Measurements from ENCODE around the gene TFEC. TPM values are rescaled to one million over a fixed set of nuclear protein-coding genes. Genes with fewer than 3 reads are reported as not detected.

TFEC gene
- total RNA-seq, 1 donor from 2014 or later: 1.3 TPM

DNA sequence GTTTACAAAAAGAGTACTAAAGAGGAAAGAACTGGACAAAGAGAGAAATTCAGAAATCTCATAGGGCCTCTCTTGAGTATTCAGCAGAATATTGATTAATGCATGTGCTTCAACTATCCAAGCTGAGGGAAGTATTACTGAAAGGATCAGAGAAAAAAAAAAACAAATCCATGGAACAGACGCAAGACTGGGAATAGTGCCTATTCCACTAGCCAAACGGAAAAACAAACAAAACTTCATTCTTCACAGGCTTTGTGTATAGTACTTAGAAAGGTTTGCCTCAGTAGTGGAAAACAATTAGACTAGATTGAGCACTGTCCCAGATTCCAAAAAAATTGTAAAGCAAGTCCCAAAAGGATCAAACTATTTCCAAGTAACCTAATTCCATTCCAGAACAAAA, 106.2 kb downstream of the TFEC start:
- intact Hi-C loops (cut with DNase I): no loop called here
- H3K9me3 ChIP-seq: no peaks in the 10 kb centered on the region
- H3K36me3 ChIP-seq: no peaks in the 10 kb centered on the region
- no peak overlapping the region for H3K27ac ChIP-seq
- no peaks in the 10 kb centered on the region for H3K27me3 ChIP-seq
- no peak for DNase-seq (ENCODE audit: low spot score in 2 of 2)
- H3K4me1 ChIP-seq: peaks cover 0 to 2% of the 10 kb centered on the region in 2 donors
- no peak overlapping the region for H3K4me3 ChIP-seq
- TF ChIP-seq, protein P1, sequence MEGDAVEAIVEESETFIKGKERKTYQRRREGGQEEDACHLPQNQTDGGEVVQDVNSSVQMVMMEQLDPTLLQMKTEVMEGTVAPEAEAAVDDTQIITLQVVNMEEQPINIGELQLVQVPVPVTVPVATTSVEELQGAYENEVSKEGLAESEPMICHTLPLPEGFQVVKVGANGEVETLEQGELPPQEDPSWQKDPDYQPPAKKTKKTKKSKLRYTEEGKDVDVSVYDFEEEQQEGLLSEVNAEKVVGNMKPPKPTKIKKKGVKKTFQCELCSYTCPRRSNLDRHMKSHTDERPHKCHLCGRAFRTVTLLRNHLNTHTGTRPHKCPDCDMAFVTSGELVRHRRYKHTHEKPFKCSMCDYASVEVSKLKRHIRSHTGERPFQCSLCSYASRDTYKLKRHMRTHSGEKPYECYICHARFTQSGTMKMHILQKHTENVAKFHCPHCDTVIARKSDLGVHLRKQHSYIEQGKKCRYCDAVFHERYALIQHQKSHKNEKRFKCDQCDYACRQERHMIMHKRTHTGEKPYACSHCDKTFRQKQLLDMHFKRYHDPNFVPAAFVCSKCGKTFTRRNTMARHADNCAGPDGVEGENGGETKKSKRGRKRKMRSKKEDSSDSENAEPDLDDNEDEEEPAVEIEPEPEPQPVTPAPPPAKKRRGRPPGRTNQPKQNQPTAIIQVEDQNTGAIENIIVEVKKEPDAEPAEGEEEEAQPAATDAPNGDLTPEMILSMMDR (IDR thresholded peaks at IDR 0.05): no peak

DNA sequence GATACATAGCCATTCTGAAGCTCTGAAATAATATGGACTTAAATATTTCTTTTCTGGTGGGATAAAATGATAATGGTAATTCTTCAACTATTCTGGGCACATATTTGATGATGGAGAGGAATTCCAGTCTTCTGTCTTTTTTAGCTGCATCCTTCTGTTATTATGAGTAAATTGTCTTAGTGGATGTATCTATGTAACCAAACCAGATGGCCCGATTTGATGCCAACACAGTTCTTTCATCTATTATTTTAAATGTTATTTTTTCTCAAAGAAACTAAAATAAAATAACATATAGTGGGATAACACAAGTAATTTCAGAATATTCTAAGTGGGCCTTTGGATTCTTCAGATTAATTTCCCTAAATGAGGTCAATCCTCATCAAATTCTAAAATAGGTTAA, 110.2 kb downstream of the TFEC start:
- TF ChIP-seq, protein P1 (IDR thresholded peaks at IDR 0.05): no peak
- Histone ChIP-seq H3K9me3 (no peaks in the 10 kb centered on the region), H3K27me3 (no peaks in the 10 kb centered on the region), H3K4me3 (no peak overlapping the region), H3K27ac (no peak overlapping the region), H3K4me1 (peaks cover 0 to 2% of the 10 kb centered on the region in 2 donors), H3K36me3 (no peaks in the 10 kb centered on the region)
- intact Hi-C loops (cut with DNase I): no loop called here
- no peak for DNase-seq (ENCODE audit: low spot score in 2 of 2)

DNA sequence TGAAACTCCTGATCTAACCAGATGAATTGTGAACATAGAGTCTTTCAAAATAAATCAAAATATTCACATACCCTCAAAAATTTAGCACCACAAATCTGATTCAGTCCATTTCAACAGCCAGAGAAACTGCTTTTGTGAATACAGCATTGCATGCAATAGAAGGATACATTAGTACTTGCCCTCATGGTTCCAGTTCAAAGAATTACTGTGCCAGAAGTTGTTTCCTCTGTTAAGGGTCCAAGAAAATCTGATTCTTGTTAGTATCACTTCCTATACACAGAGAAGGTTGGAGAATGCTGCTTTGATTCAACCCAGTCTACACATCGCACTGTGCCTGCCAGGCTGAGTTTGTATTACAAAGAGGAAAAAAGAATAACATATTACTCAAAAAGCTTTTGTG, 115.6 kb downstream of the TFEC start:
- Histone ChIP-seq H3K27me3 (no peaks in the 10 kb centered on the region), H3K4me3 (no peak overlapping the region), H3K4me1 (no peaks in the 10 kb centered on the region), H3K27ac (no peak overlapping the region), H3K36me3 (no peaks in the 10 kb centered on the region), H3K9me3 (no peaks in the 10 kb centered on the region)
- intact Hi-C loops (cut with DNase I): no loop called here
- no peak for DNase-seq (ENCODE audit: low spot score in 2 of 2)
- TF ChIP-seq, protein P1 (IDR thresholded peaks at IDR 0.05): no peak

DNA sequence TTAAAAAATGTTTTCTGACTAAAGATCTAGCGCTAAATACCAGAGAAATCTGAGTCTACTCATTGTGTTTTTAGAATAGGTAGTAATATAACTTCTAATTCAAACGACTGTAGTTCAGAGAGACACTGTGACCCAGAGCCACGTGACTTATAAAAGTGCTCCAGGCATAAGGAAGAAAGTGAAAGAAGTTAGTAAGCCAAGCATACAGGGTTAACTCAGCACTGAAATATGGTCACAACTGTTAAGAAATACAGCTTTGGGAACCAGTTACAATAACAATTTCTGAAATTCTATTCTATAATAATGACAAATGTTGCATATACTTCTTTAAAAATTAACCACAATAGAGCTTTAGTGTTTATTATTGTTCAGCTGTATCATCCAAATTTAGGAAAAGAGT, 119.1 kb downstream of the TFEC start:
- H3K9me3 ChIP-seq: no peaks in the 10 kb centered on the region
- TF ChIP-seq, protein P1 (IDR thresholded peaks at IDR 0.05): no peak
- H3K4me1 ChIP-seq: no peaks in the 10 kb centered on the region
- H3K36me3 ChIP-seq: no peaks in the 10 kb centered on the region
- no peak overlapping the region for H3K4me3 ChIP-seq
- no peak for DNase-seq (ENCODE audit: low spot score in 2 of 2)
- no peaks in the 10 kb centered on the region for H3K27me3 ChIP-seq
- no peak overlapping the region for H3K27ac ChIP-seq
- intact Hi-C loops (cut with DNase I): no loop called here

DNA sequence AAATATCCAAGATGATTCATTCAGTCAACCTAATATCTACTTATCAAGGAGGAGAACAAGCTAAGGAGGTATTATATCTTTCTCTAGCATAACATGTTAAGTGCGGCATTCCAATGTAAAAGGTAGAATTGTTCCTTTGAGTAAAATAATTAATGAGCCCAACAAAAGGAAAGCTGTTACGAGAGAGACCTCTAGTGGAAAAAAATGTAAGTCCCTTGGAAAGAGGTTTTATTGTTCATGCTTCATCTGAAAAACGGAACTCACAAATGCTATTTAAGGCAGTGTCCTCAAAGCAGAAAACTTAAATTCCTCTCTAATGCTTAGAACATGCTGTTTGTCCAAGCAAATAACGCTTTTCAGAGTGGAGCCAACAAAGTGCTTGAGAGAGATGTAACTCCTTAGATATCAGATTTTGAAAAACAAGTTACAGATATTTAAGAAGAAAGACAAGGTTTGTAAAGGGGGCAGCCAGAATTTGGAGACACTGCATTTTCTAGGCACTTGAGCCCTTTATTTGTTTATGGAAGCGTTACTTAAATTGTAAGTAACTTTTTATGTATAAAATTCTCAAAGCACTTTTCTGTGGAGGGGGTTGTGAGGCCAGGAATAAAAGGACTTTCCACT, 119.9 kb downstream of the TFEC start:
- Histone ChIP-seq H3K36me3 (no peaks in the 10 kb centered on the region), H3K27me3 (no peaks in the 10 kb centered on the region), H3K27ac (no peak overlapping the region), H3K9me3 (no peaks in the 10 kb centered on the region), H3K4me1 (no peaks in the 10 kb centered on the region), H3K4me3 (no peak overlapping the region)
- no peak for DNase-seq (ENCODE audit: low spot score in 2 of 2)
- TF ChIP-seq, protein P1 (IDR thresholded peaks at IDR 0.05): peak in 1 of 3 experiments; percentile 54
- intact Hi-C loops (cut with DNase I): no loop called here

DNA sequence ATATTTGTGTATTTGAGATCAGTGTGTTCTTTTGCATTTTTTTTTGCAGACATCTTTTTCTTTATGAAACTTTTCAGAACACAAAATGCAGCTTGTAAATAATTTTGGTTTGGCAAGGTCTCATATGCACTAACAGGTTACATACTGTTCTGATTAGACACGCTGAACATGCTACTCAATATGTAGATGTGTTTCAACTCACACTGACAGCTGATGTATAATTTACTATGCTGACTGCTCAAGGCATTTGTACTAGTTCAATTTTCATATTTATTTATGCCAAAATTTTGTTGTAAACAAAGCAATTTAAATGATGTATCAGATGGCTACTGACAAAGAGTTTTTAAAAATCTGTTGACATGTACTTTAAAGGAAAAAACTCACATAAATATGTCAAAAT, 123.8 kb downstream of the TFEC start:
- Histone ChIP-seq H3K4me1 (no peaks in the 10 kb centered on the region), H3K27ac (no peak overlapping the region), H3K9me3 (no peaks in the 10 kb centered on the region), H3K4me3 (no peak overlapping the region), H3K36me3 (no peaks in the 10 kb centered on the region), H3K27me3 (no peaks in the 10 kb centered on the region)
- no peak for DNase-seq (ENCODE audit: low spot score in 2 of 2)
- TF ChIP-seq, protein P1 (IDR thresholded peaks at IDR 0.05): no peak
- intact Hi-C loops (cut with DNase I): no loop called here

Measured in ascending aorta (tissue), 2 donors.